HUES48 (cell line): ENCODE results near the gene SERPINA3.

Experiments
- H3K27ac ChIP-seq: one replicate; pipeline ENCODE4 v1.7.0; 2013; ENCODE audit warnings: low read depth, low read length, inconsistent platforms
- H3K27me3 ChIP-seq: 2 replicates; pipeline ENCODE4 v1.6.1; 2013; ENCODE audit warnings: mild to moderate bottlenecking, low read length; ENCODE audit not compliant: control insufficient read depth, insufficient read depth
- H3K36me3 ChIP-seq: 2 replicates; pipeline ENCODE4 v1.6.1; 2013; ENCODE audit warnings: low read length; ENCODE audit not compliant: control insufficient read depth, insufficient read depth
- H3K4me1 ChIP-seq: 2 replicates; pipeline ENCODE4 v1.6.1; 2013; ENCODE audit warnings: mild to moderate bottlenecking, low read length; ENCODE audit not compliant: control insufficient read depth, insufficient read depth
- H3K4me3 ChIP-seq: 2 replicates; pipeline ENCODE4 v1.5.1; 2013; ENCODE audit warnings: mild to moderate bottlenecking, low read depth, low read length
- H3K9ac ChIP-seq: 2 replicates; pipeline ENCODE4 v1.6.1; 2013; ENCODE audit warnings: mild to moderate bottlenecking, low read depth, low read length, moderate library complexity
- H3K9me3 ChIP-seq: 2 replicates; pipeline ENCODE4 v1.6.1; 2013; ENCODE audit warnings: low read length; ENCODE audit not compliant: control insufficient read depth, insufficient read depth

Gene SERPINA3

GRCh38 chr14:94659256-94659655, 47.1 kb downstream of the SERPINA3 start:
- Histone ChIP-seq H3K4me3 (no peak overlapping the region), H3K9ac (no peak overlapping the region), H3K36me3 (no peaks in the 10 kb centered on the region), H3K4me1 (no peaks in the 10 kb centered on the region), H3K9me3 (no peaks in the 10 kb centered on the region), H3K27ac (no peak overlapping the region), H3K27me3 (no peaks in the 10 kb centered on the region)

- Histone ChIP-seq H3K27me3 (no peaks in the 10 kb centered on the region), H3K4me1 (no peaks in the 10 kb centered on the region), H3K27ac (no peak overlapping the region), H3K9me3 (no peaks in the 10 kb centered on the region), H3K9ac (no peak overlapping the region), H3K36me3 (no peaks in the 10 kb centered on the region), H3K4me3 (no peak overlapping the region)
These were observed 47.7 kb downstream of the SERPINA3 start for GRCh38 chr14:94659901-94660300.

- Histone ChIP-seq H3K27me3 (no peaks in the 10 kb centered on the region), H3K27ac (no peak overlapping the region), H3K9ac (no peak overlapping the region), H3K4me1 (no peaks in the 10 kb centered on the region), H3K9me3 (no peaks in the 10 kb centered on the region), H3K4me3 (no peak overlapping the region), H3K36me3 (no peaks in the 10 kb centered on the region)
These were observed 48.2 kb downstream of the SERPINA3 start for GRCh38 chr14:94660306-94660946.

- no peak overlapping the region for H3K4me3 ChIP-seq
- H3K27ac ChIP-seq, result no peak overlapping the region
- no peaks in the 10 kb centered on the region for H3K27me3 ChIP-seq
- H3K36me3 ChIP-seq, result no peaks in the 10 kb centered on the region
- H3K4me1 ChIP-seq, result no peaks in the 10 kb centered on the region
- H3K9ac ChIP-seq, result no peak overlapping the region
- no peaks in the 10 kb centered on the region for H3K9me3 ChIP-seq
These were observed 51.3 kb downstream of the SERPINA3 start for GRCh38 chr14:94663538-94663937.

- Histone ChIP-seq H3K4me3 (no peak overlapping the region), H3K27me3 (no peaks in the 10 kb centered on the region), H3K9ac (no peak overlapping the region)
These were observed 51.9 kb downstream of the SERPINA3 start for GRCh38 chr14:94663965-94664704.

GRCh38 chr14:94665121-94665520, 52.9 kb downstream of the SERPINA3 start:
- no peak overlapping the region for H3K27ac ChIP-seq
- H3K4me3 ChIP-seq, result no peak overlapping the region
- H3K36me3 ChIP-seq, result no peaks in the 10 kb centered on the region
- H3K9me3 ChIP-seq, result no peaks in the 10 kb centered on the region
- no peak overlapping the region for H3K9ac ChIP-seq
- H3K4me1 ChIP-seq, result no peaks in the 10 kb centered on the region
- H3K27me3 ChIP-seq, result no peaks in the 10 kb centered on the region

More at GRCh38 chr14:94663965-94664704, 51.9 kb downstream of the SERPINA3 start:
- no peaks in the 10 kb centered on the region for H3K4me1 ChIP-seq
- H3K36me3 ChIP-seq, result no peaks in the 10 kb centered on the region
- H3K9me3 ChIP-seq, result no peaks in the 10 kb centered on the region
- no peak overlapping the region for H3K27ac ChIP-seq

- Histone ChIP-seq H3K9ac (no peak overlapping the region), H3K4me3 (no peak overlapping the region), H3K27ac (no peak overlapping the region), H3K4me1 (no peaks in the 10 kb centered on the region), H3K27me3 (no peaks in the 10 kb centered on the region), H3K9me3 (no peaks in the 10 kb centered on the region), H3K36me3 (no peaks in the 10 kb centered on the region)
These were observed 53.4 kb downstream of the SERPINA3 start for GRCh38 chr14:94665544-94665943.

GRCh38 chr14:94670692-94671285, 58.6 kb downstream of the SERPINA3 start:
- Histone ChIP-seq H3K27me3 (no peaks in the 10 kb centered on the region), H3K4me1 (no peaks in the 10 kb centered on the region), H3K36me3 (no peaks in the 10 kb centered on the region), H3K9ac (no peak overlapping the region), H3K27ac (no peak overlapping the region), H3K9me3 (no peaks in the 10 kb centered on the region), H3K4me3 (no peak overlapping the region)

GRCh38 chr14:94671870-94672444, 59.8 kb downstream of the SERPINA3 start:
- no peak overlapping the region for H3K27ac ChIP-seq
- H3K4me1 ChIP-seq, result no peaks in the 10 kb centered on the region

GRCh38 chr14:94673071-94673470, 60.9 kb downstream of the SERPINA3 start:
- H3K4me1 ChIP-seq, result no peaks in the 10 kb centered on the region
- H3K27ac ChIP-seq, result no peak overlapping the region
- no peak overlapping the region for H3K4me3 ChIP-seq
- no peak overlapping the region for H3K9ac ChIP-seq
- no peaks in the 10 kb centered on the region for H3K9me3 ChIP-seq
- H3K36me3 ChIP-seq, result no peaks in the 10 kb centered on the region
- H3K27me3 ChIP-seq, result no peaks in the 10 kb centered on the region

More at GRCh38 chr14:94671870-94672444, 59.8 kb downstream of the SERPINA3 start:
- H3K27me3 ChIP-seq, result no peaks in the 10 kb centered on the region
- no peak overlapping the region for H3K9ac ChIP-seq
- H3K9me3 ChIP-seq, result no peaks in the 10 kb centered on the region
- no peak overlapping the region for H3K4me3 ChIP-seq
- H3K36me3 ChIP-seq, result no peaks in the 10 kb centered on the region
